ENCODE measurements around the gene ZFC3H1. TPM values are rescaled to one million over a fixed set of nuclear protein-coding genes. Genes with fewer than 3 reads are reported as not detected.

The ZFC3H1 gene
- total RNA-seq, 2 donors from 2014 or later: 40.5 to 46.0 TPM

- DNase-seq: no peak
- H3K9ac ChIP-seq (ENCODE audit: extremely low read depth, low read length, poor library complexity, severe bottlenecking): peak overlapping the region; percentile 80
- no peaks in the 10 kb centered on the region for H3K4me1 ChIP-seq (ENCODE audit: control insufficient read depth, insufficient read depth, low read length)
- TF ChIP-seq CTCF (conservative IDR thresholded peaks at IDR 0.05): no peak
- no peak overlapping the region for H3K27ac ChIP-seq (ENCODE audit: low read depth, low read length)
- H3K4me3 ChIP-seq (ENCODE audit: low read length): peak overlapping the region; percentile 99
- Mint-ChIP-seq H3K4me3 (peak overlapping the region; percentile 73), H3K4me1 (peaks cover 7% of the 10 kb centered on the region), H3K27me3 (ENCODE audit: insufficient read depth) (no peaks in the 10 kb centered on the region), H3K27ac (peak overlapping the region; percentile 87), H3K36me3 (ENCODE audit: low read depth) (no peaks in the 10 kb centered on the region), H3K9me3 (no peaks in the 10 kb centered on the region)
- no peaks in the 10 kb centered on the region for H3K9me3 ChIP-seq (ENCODE audit: control insufficient read depth, low read length)
- peaks cover 4% of the 10 kb centered on the region for H3K36me3 ChIP-seq (ENCODE audit: control insufficient read depth, insufficient read depth, low read length)
- no peaks in the 10 kb centered on the region for H3K27me3 ChIP-seq (ENCODE audit: control insufficient read depth, insufficient read depth, low read length, poor library complexity, severe bottlenecking)
- WGBS, 2 experiments (ENCODE audit: insufficient coverage in 1 of 2, insufficient read length in 1 of 2): no CpG with 5 or more reads among the region's 3 CpGs
Measured at GRCh38 chr12:71686658-71687025, 23.0 kb upstream of the ZFC3H1 start.

GRCh38 chr12:71685914-71686657 is 22.4 kb upstream of the ZFC3H1 start, which contains the start of gene TMEM19:
TSS of gene TMEM19 (plus strand) at chr12:71686082. CDS start at chr12:71686681, 599 bp downstream.
- no peaks in the 10 kb centered on the region for H3K27me3 ChIP-seq (ENCODE audit: control insufficient read depth, insufficient read depth, low read length, poor library complexity, severe bottlenecking)
- no peaks in the 10 kb centered on the region for H3K27me3 Mint-ChIP-seq (ENCODE audit: insufficient read depth)
- DNase-seq: peak; percentile 97
- peak within 1 kb of the TSS; percentile 99 for H3K4me3 ChIP-seq (ENCODE audit: low read length)
- no peaks in the 10 kb centered on the region for H3K4me1 ChIP-seq (ENCODE audit: control insufficient read depth, insufficient read depth, low read length)
- peak within 1 kb of the TSS; percentile 87 for H3K27ac Mint-ChIP-seq
- 0 to 1% methylated on average over 26 to 62 of the region's 63 CpGs for WGBS, 2 experiments (ENCODE audit: insufficient coverage in 1 of 2, insufficient read length in 1 of 2)
- no peaks in the 10 kb centered on the region for H3K9me3 Mint-ChIP-seq
- peak within 1 kb of the TSS; percentile 80 for H3K9ac ChIP-seq (ENCODE audit: extremely low read depth, low read length, poor library complexity, severe bottlenecking)
- peaks cover 7% of the 10 kb centered on the region for H3K4me1 Mint-ChIP-seq
- TF ChIP-seq CTCF (conservative IDR thresholded peaks at IDR 0.05): peak; percentile 38
- H3K36me3 Mint-ChIP-seq (ENCODE audit: low read depth): no peaks in the 10 kb centered on the region
- peak within 1 kb of the TSS; percentile 73 for H3K4me3 Mint-ChIP-seq
- peak within 1 kb of the TSS; percentile 83 for H3K27ac ChIP-seq (ENCODE audit: low read depth, low read length)
- peaks cover 4% of the 10 kb centered on the region for H3K36me3 ChIP-seq (ENCODE audit: control insufficient read depth, insufficient read depth, low read length)
- no peaks in the 10 kb centered on the region for H3K9me3 ChIP-seq (ENCODE audit: control insufficient read depth, low read length)

- Mint-ChIP-seq H3K27ac (peak overlapping the region; percentile 67), H3K27me3 (ENCODE audit: insufficient read depth) (no peaks in the 10 kb centered on the region), H3K4me1 (peaks cover 7% of the 10 kb centered on the region), H3K4me3 (peak overlapping the region; percentile 73), H3K9me3 (no peaks in the 10 kb centered on the region), H3K36me3 (ENCODE audit: low read depth) (no peaks in the 10 kb centered on the region)
- Histone ChIP-seq H3K36me3 (ENCODE audit: control insufficient read depth, insufficient read depth, low read length) (peaks cover 4% of the 10 kb centered on the region), H3K4me3 (ENCODE audit: low read length) (peak overlapping the region; percentile 99), H3K9ac (ENCODE audit: extremely low read depth, low read length, poor library complexity, severe bottlenecking) (no peak overlapping the region), H3K27me3 (ENCODE audit: control insufficient read depth, insufficient read depth, low read length, poor library complexity, severe bottlenecking) (no peaks in the 10 kb centered on the region), H3K27ac (ENCODE audit: low read depth, low read length) (no peak overlapping the region), H3K4me1 (ENCODE audit: control insufficient read depth, insufficient read depth, low read length) (no peaks in the 10 kb centered on the region), H3K9me3 (ENCODE audit: control insufficient read depth, low read length) (no peaks in the 10 kb centered on the region)
- no peak for DNase-seq
- TF ChIP-seq CTCF (conservative IDR thresholded peaks at IDR 0.05): no peak
- WGBS, 2 experiments (ENCODE audit: insufficient coverage in 1 of 2, insufficient read length in 1 of 2): 79 to 92% methylated on average over 10 to 19 of the region's 19 CpGs
Measured at GRCh38 chr12:71685312-71685906, 21.8 kb upstream of the ZFC3H1 start.

Measured in endodermal cell (in vitro differentiated cells).